ENCODE measurements around the gene PLEKHM3.

DNA sequence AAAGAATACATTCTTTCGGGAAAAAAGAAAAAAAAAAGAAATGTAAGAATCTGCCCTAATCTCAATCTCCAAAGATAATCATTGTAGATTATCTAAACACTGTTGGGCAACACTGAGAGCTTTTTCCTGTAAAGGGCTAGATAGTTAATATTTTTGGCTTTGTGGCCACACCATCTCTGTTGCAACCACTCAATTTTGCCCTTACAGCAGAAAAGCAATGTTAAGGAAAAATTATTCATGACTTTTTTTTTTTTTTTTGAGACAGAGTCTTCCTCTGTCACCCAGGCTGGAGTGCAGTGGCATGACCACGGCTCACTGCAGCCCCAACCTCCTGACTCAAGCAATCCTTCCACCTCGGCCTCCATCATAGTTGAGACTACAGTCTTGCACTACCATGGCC, 238.3 kb downstream of the PLEKHM3 start:
- TF ChIP-seq POLR2AphosphoS5 (IDR thresholded peaks at IDR 0.05; ENCODE audit: low read depth): no peak
- TF ChIP-seq, protein P1, sequence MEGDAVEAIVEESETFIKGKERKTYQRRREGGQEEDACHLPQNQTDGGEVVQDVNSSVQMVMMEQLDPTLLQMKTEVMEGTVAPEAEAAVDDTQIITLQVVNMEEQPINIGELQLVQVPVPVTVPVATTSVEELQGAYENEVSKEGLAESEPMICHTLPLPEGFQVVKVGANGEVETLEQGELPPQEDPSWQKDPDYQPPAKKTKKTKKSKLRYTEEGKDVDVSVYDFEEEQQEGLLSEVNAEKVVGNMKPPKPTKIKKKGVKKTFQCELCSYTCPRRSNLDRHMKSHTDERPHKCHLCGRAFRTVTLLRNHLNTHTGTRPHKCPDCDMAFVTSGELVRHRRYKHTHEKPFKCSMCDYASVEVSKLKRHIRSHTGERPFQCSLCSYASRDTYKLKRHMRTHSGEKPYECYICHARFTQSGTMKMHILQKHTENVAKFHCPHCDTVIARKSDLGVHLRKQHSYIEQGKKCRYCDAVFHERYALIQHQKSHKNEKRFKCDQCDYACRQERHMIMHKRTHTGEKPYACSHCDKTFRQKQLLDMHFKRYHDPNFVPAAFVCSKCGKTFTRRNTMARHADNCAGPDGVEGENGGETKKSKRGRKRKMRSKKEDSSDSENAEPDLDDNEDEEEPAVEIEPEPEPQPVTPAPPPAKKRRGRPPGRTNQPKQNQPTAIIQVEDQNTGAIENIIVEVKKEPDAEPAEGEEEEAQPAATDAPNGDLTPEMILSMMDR (conservative IDR thresholded peaks at IDR 0.05; ENCODE audit: low read depth in 2 of 2): no peak
- TF ChIP-seq EZH2phosphoT487 (IDR thresholded peaks at IDR 0.05; ENCODE audit: unreplicated experiment): no peak
- TF ChIP-seq, protein P2, sequence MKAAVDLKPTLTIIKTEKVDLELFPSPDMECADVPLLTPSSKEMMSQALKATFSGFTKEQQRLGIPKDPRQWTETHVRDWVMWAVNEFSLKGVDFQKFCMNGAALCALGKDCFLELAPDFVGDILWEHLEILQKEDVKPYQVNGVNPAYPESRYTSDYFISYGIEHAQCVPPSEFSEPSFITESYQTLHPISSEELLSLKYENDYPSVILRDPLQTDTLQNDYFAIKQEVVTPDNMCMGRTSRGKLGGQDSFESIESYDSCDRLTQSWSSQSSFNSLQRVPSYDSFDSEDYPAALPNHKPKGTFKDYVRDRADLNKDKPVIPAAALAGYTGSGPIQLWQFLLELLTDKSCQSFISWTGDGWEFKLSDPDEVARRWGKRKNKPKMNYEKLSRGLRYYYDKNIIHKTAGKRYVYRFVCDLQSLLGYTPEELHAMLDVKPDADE (IDR thresholded peaks at IDR 0.05): no peak
- no peak for TF ChIP-seq EZH2 (IDR thresholded peaks at IDR 0.05; ENCODE audit: low read depth, unreplicated experiment)
- TF ChIP-seq JUNB (IDR thresholded peaks at IDR 0.05; ENCODE audit: unreplicated experiment): no peak
- no peak for TF ChIP-seq ZNF331 (CRISPR knock-in tag; IDR thresholded peaks at IDR 0.05; ENCODE audit: low read depth)
- no peak for TF ChIP-seq CREB1 (CRISPR knock-in tag; IDR thresholded peaks at IDR 0.05; ENCODE audit: low read depth)
- TF ChIP-seq, protein P3, sequence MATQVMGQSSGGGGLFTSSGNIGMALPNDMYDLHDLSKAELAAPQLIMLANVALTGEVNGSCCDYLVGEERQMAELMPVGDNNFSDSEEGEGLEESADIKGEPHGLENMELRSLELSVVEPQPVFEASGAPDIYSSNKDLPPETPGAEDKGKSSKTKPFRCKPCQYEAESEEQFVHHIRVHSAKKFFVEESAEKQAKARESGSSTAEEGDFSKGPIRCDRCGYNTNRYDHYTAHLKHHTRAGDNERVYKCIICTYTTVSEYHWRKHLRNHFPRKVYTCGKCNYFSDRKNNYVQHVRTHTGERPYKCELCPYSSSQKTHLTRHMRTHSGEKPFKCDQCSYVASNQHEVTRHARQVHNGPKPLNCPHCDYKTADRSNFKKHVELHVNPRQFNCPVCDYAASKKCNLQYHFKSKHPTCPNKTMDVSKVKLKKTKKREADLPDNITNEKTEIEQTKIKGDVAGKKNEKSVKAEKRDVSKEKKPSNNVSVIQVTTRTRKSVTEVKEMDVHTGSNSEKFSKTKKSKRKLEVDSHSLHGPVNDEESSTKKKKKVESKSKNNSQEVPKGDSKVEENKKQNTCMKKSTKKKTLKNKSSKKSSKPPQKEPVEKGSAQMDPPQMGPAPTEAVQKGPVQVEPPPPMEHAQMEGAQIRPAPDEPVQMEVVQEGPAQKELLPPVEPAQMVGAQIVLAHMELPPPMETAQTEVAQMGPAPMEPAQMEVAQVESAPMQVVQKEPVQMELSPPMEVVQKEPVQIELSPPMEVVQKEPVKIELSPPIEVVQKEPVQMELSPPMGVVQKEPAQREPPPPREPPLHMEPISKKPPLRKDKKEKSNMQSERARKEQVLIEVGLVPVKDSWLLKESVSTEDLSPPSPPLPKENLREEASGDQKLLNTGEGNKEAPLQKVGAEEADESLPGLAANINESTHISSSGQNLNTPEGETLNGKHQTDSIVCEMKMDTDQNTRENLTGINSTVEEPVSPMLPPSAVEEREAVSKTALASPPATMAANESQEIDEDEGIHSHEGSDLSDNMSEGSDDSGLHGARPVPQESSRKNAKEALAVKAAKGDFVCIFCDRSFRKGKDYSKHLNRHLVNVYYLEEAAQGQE (IDR thresholded peaks at IDR 0.05; ENCODE audit: unreplicated experiment): no peak
- TF ChIP-seq NANOG (IDR thresholded peaks at IDR 0.05; ENCODE audit: borderline replicate concordance): no peak
- TF ChIP-seq ZNF114 (CRISPR knock-in tag; IDR thresholded peaks at IDR 0.05): no peak
- TF ChIP-seq, protein P4, sequence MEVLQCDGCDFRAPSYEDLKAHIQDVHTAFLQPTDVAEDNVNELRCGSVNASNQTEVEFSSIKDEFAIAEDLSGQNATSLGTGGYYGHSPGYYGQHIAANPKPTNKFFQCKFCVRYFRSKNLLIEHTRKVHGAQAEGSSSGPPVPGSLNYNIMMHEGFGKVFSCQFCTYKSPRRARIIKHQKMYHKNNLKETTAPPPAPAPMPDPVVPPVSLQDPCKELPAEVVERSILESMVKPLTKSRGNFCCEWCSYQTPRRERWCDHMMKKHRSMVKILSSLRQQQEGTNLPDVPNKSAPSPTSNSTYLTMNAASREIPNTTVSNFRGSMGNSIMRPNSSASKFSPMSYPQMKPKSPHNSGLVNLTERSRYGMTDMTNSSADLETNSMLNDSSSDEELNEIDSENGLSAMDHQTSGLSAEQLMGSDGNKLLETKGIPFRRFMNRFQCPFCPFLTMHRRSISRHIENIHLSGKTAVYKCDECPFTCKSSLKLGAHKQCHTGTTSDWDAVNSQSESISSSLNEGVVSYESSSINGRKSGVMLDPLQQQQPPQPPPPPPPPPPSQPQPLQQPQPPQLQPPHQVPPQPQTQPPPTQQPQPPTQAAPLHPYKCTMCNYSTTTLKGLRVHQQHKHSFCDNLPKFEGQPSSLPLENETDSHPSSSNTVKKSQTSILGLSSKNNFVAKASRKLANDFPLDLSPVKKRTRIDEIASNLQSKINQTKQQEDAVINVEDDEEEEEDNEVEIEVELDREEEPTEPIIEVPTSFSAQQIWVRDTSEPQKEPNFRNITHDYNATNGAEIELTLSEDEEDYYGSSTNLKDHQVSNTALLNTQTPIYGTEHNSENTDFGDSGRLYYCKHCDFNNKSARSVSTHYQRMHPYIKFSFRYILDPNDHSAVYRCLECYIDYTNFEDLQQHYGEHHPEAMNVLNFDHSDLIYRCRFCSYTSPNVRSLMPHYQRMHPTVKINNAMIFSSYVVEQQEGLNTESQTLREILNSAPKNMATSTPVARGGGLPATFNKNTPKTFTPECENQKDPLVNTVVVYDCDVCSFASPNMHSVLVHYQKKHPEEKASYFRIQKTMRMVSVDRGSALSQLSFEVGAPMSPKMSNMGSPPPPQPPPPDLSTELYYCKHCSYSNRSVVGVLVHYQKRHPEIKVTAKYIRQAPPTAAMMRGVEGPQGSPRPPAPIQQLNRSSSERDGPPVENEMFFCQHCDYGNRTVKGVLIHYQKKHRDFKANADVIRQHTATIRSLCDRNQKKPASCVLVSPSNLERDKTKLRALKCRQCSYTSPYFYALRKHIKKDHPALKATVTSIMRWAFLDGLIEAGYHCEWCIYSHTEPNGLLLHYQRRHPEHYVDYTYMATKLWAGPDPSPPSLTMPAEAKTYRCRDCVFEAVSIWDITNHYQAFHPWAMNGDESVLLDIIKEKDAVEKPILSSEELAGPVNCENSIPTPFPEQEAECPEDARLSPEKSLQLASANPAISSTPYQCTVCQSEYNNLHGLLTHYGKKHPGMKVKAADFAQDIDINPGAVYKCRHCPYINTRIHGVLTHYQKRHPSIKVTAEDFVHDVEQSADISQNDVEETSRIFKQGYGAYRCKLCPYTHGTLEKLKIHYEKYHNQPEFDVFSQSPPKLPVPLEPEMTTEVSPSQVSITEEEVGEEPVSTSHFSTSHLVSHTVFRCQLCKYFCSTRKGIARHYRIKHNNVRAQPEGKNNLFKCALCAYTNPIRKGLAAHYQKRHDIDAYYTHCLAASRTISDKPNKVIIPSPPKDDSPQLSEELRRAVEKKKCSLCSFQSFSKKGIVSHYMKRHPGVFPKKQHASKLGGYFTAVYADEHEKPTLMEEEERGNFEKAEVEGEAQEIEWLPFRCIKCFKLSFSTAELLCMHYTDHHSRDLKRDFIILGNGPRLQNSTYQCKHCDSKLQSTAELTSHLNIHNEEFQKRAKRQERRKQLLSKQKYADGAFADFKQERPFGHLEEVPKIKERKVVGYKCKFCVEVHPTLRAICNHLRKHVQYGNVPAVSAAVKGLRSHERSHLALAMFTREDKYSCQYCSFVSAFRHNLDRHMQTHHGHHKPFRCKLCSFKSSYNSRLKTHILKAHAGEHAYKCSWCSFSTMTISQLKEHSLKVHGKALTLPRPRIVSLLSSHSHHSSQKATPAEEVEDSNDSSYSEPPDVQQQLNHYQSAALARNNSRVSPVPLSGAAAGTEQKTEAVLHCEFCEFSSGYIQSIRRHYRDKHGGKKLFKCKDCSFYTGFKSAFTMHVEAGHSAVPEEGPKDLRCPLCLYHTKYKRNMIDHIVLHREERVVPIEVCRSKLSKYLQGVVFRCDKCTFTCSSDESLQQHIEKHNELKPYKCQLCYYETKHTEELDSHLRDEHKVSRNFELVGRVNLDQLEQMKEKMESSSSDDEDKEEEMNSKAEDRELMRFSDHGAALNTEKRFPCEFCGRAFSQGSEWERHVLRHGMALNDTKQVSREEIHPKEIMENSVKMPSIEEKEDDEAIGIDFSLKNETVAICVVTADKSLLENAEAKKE (CRISPR knock-in tag; IDR thresholded peaks at IDR 0.05): no peak
- TF ChIP-seq STAT1 (IDR thresholded peaks at IDR 0.05; ENCODE audit: unreplicated experiment): no peak

All from GM23338 (cell line).